Fibroblast of peridontal ligament (primary cell): ENCODE measurements around the gene KLHL40.

Experiments
- DNase-seq: peaks from one replicate; pipeline ENCODE4 v3.0.0-alpha.2; 2010; ENCODE audit errors: extremely low read depth

The KLHL40 gene

GRCh38 chr3:42690191-42690590 lies 4.9 kb downstream of the KLHL40 start:
- no peak for DNase-seq

GRCh38 chr3:42690766-42691680 lies 5.7 kb downstream of the KLHL40 start:
- no peak for DNase-seq

- DNase-seq: no peak
These were observed 6.7 kb downstream of the KLHL40 start for GRCh38 chr3:42691816-42692666.

GRCh38 chr3:42692667-42693529 lies 7.6 kb downstream of the KLHL40 start:
- no peak for DNase-seq

GRCh38 chr3:42693530-42693930 lies 8.2 kb downstream of the KLHL40 start:
- DNase-seq: no peak

GRCh38 chr3:42694366-42694765 lies 9.0 kb downstream of the KLHL40 start:
- no peak for DNase-seq

GRCh38 chr3:42696356-42697288 lies 11.3 kb downstream of the KLHL40 start:
- DNase-seq: no peak

- DNase-seq: no peak
These were observed 12.1 kb downstream of the KLHL40 start for GRCh38 chr3:42697289-42698051.

GRCh38 chr3:42698216-42698910 lies 13.0 kb downstream of the KLHL40 start:
- no peak for DNase-seq

GRCh38 chr3:42698911-42699230 lies 13.5 kb downstream of the KLHL40 start:
- no peak for DNase-seq

GRCh38 chr3:42699511-42699971 lies 14.2 kb downstream of the KLHL40 start:
- DNase-seq: no peak

GRCh38 chr3:42700366-42701288 lies 15.3 kb downstream of the KLHL40 start:
- no peak for DNase-seq

- DNase-seq: peak; percentile 7
These were observed 16.2 kb downstream of the KLHL40 start for GRCh38 chr3:42701371-42702065.

GRCh38 chr3:42702066-42702951 lies 17.0 kb downstream of the KLHL40 start, which contains the start of gene HHATL:
Gene HHATL (minus strand): TSS chr3:42702798. CDS start chr3:42700826, 1,972 bp downstream.
- DNase-seq: no peak

GRCh38 chr3:42702982-42703694 lies 17.8 kb downstream of the KLHL40 start:
- no peak for DNase-seq

- DNase-seq: no peak
These were observed 18.3 kb downstream of the KLHL40 start for GRCh38 chr3:42703695-42704025.
